Heart left ventricle (tissue), 16 donors: ENCODE measurements around the gene PRKAG2. TPM values are rescaled to one million over a fixed set of nuclear protein-coding genes. Genes with fewer than 3 reads are reported as not detected.

Source experiments
- ATAC-seq, 4 donors: fragments of 200-7000 bp; cut with Tn5 transposase; one replicate each; pipeline ENCODE4 v1.9.1; 2020 to 2022; ENCODE audit warnings: moderate library complexity in 4 of 4, mild to moderate bottlenecking in 3 of 4, moderate number of reproducible peaks in 1 of 4
- DNase-seq, 5 donors: peaks; one replicate each; pipeline ENCODE4 v3.0.0-alpha.2; 2020
- H3K27ac ChIP-seq, 12 donors: fragments of 200-600 bp; sonication (generic) in 4 of 12; one replicate each; pipeline versions ENCODE4 v1.5.0 to v1.8.0; 2016 to 2022; ENCODE audit warnings: mild to moderate bottlenecking in 2 of 12
- H3K27me3 ChIP-seq, 9 donors: fragments of 200-600 bp; sonication (generic) in 2 of 9; one replicate each; pipeline versions ENCODE4 v1.5.1 to v1.8.0; 2016 to 2022; ENCODE audit warnings: mild to moderate bottlenecking in 3 of 9
- H3K36me3 ChIP-seq, 9 donors: fragments of 200-600 bp; sonication (generic) in 2 of 9; one replicate each; pipeline versions ENCODE4 v1.5.0 to v1.8.0; 2018 to 2022; ENCODE audit warnings: mild to moderate bottlenecking in 2 of 9
- H3K4me1 ChIP-seq, 12 donors: fragments of 200-600 bp; sonication (generic) in 4 of 12; one replicate each; pipeline versions ENCODE4 v1.5.0 to v1.8.0; 2016 to 2022; ENCODE audit warnings: mild to moderate bottlenecking in 3 of 12
- H3K4me3 ChIP-seq, 12 donors: fragments of 200-600 bp; sonication (generic) in 4 of 12; one replicate each; pipeline versions ENCODE4 v1.5.0 to v1.8.0; 2017 to 2022; ENCODE audit warnings: mild to moderate bottlenecking in 9 of 12, moderate library complexity in 4 of 12
- H3K9me3 ChIP-seq, 12 donors: fragments of 200-600 bp; sonication (generic) in 4 of 12; one replicate each; pipeline versions ENCODE4 v1.5.0 to v1.8.0; 2016 to 2022; ENCODE audit warnings: mild to moderate bottlenecking in 1 of 12
- POLR2A ChIP-seq, 2 donors: fragments of 450-650 bp; IDR thresholded peaks; one replicate each; pipeline ENCODE4 v1.6.1; 2017; ENCODE audit warnings: antibody characterized with exemption in 2 of 2, mild to moderate bottlenecking in 2 of 2, moderate library complexity in 2 of 2
- WGBS, 4 donors: extraction: QIAGEN DNeasy Blood & Tissue Kit in 2 of 4; methylation state at CpG; one replicate each; pipeline versions ENCODE4 v1.1.5 to v1.1.7; 2013 to 2018; 5-methylcytosine and 5-hydroxymethylcytosine counted together
- intact Hi-C, 10 donors: fragments of 100-400 bp; cut with DNase I; formaldehyde crosslinking; loops; one replicate each; pipeline versions ENCODE4 v1.11.1 to v1.14.2; 2022
- polyA plus RNA-seq, 2 donors: library from polyadenylated mRNA; stranded (reverse); fragments of 200-250 nt; gene quantifications; one replicate each; pipeline ENCODE4 v1.2.3, GENCODE V29; 2013
- total RNA-seq, 9 donors: library from RNA; depleted of rRNA in 2 of 9; stranded (reverse); fragments of >200 nt in 2 of 9; fragmentation: NEBNext Ultra II Directional in 3 of 9; extraction: Animal tissue kit (Norgen Biotek cat#: 25700) in 3 of 9; gene quantifications; one replicate each; pipeline versions ENCODE4 v1.1.0 to v1.2.4, GENCODE V29; 2016 to 2023
- TF ChIP-seq, protein P1 (sequence below), 12 donors: fragments of 200-600 bp; sonication (generic) in 4 of 12; IDR thresholded peaks; one replicate each; pipeline versions ENCODE4 v1.5.0 to v1.8.0; 2018 to 2022; ENCODE audit warnings: antibody characterized with exemption in 12 of 12, mild to moderate bottlenecking in 5 of 12
- donor health status: ischemic (EF 13 %, LVEDD 7.1; RV severe dilation, severe dysfunction).
- donor health status: healthy with polysubstance abuse.
- donor health status: DM: no; HTN: yes; CAD: no.
- donor health status: DM: no; HTN: no; CAD: no.
- donor health status: ischemic (EF 25% LVEDD 6.9; RV normal size, moderate dysfunction).
- donor health status: ischemic (EF 25% LVEDD 5.7; RV mildly dilated, moderate dysfunction).
- donor health status: healthy.
- donor health status: DM: yes; HTN: yes; CAD: no.
- donor health status: ischemic (EF 35%, LVEDD 5.7; RV mildly dilated, moderate dysfunction).
- donor health status: nonischemic (EF 11% LVEDD 7.7; RV severe dilation, severe dysfunction).
- donor health status: DM: yes; HTN: yes; CAD: no.
- donor health status: PGD.
- donor health status: ischemic (EF 29% LVEDD 5.4; RV normal size, mild dysfunction).
- donor health status: nonischemic (EF 23%, LVEDD 6.1; RV moderate dilation, normal function).

The PRKAG2 gene
- total and polyA plus RNA-seq, 11 donors: 50.2 to 179 (median 108) TPM

DNA sequence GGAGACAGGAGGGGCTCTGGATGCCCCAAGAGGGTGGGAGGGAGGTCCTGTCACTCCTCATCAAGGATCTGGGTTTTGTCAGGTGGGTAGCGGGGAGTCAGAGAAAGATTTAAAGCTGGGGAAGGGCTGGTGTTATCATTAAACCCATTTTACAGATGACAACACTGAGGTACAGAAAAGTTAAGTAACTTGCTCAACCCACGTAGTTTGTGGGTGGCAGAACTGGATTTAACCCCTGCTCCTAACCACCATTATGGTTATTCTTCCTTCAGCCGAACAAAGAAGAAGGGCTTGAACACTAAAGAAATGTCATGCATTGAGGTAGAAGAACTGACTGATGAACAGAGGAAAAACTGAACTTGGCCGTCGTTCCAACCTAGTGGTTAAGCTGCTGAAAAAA lies 24.9 kb upstream of the PRKAG2 start:
- TF ChIP-seq, protein P1, sequence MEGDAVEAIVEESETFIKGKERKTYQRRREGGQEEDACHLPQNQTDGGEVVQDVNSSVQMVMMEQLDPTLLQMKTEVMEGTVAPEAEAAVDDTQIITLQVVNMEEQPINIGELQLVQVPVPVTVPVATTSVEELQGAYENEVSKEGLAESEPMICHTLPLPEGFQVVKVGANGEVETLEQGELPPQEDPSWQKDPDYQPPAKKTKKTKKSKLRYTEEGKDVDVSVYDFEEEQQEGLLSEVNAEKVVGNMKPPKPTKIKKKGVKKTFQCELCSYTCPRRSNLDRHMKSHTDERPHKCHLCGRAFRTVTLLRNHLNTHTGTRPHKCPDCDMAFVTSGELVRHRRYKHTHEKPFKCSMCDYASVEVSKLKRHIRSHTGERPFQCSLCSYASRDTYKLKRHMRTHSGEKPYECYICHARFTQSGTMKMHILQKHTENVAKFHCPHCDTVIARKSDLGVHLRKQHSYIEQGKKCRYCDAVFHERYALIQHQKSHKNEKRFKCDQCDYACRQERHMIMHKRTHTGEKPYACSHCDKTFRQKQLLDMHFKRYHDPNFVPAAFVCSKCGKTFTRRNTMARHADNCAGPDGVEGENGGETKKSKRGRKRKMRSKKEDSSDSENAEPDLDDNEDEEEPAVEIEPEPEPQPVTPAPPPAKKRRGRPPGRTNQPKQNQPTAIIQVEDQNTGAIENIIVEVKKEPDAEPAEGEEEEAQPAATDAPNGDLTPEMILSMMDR (IDR thresholded peaks at IDR 0.05): no peak
- no peak for TF ChIP-seq POLR2A (IDR thresholded peaks at IDR 0.05)
- ATAC-seq (no peak), DNase-seq (no peak)
- WGBS, 4 donors: 80 to 87% (median 85%) methylated on average over 5 of the region's 5 CpGs
- H3K36me3 ChIP-seq: no peaks in the 10 kb centered on the region
- intact Hi-C loops: no loop called here
- no peak overlapping the region for H3K27ac ChIP-seq
- H3K4me3 ChIP-seq: no peak overlapping the region
- H3K4me1 ChIP-seq: no peaks in the 10 kb centered on the region
- H3K27me3 ChIP-seq: peaks cover 0 to 13% (median 0%) of the 10 kb centered on the region in 9 donors
- peaks cover 0 to 7% (median 0%) of the 10 kb centered on the region in 12 donors for H3K9me3 ChIP-seq

DNA sequence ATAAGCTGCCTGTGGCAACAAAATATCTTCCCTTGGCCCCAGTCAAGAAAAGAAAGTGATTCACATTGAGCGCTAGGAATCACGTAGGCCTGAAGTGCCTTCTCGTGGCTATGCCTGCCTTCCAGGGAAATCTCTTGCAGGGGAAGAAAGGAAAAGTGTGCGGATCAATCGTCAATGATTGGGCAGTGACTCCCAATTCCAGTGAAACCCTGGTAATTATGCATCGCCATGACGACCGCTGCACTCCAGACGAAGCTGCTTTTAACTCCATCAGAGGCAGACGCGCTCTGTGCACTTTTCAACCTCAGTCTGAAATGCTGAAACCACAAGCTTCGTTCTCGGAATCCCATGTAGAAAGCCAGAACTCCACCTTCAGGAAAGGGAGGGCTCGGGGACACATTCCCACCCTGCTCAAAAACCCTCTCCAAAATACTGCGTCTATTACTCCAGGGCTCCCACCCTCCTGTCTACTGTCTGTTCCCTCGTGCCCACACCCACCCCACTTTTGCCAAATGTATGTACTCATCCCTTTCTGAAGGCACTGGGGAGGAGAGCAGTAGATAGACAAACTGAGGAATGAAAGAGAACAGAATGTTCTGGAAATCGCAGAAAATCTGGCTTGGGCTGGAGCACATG lies 24.2 kb upstream of the PRKAG2 start:
- Histone ChIP-seq H3K36me3 (no peaks in the 10 kb centered on the region), H3K27me3 (peaks cover 0 to 16% (median 0%) of the 10 kb centered on the region in 9 donors), H3K27ac (no peak overlapping the region), H3K4me3 (no peak overlapping the region), H3K9me3 (peaks cover 0 to under 1% (median 0%) of the 10 kb centered on the region in 12 donors), H3K4me1 (no peaks in the 10 kb centered on the region)
- DNase-seq: no peak
- intact Hi-C loops: no loop called here
- TF ChIP-seq, protein P1 (IDR thresholded peaks at IDR 0.05): no peak
- no peak for TF ChIP-seq POLR2A (IDR thresholded peaks at IDR 0.05)
- ATAC-seq: peak in 1 of 4 donors; percentile 13
- 76 to 80% (median 78%) methylated on average over 17 of the region's 17 CpGs for WGBS, 4 donors

DNA sequence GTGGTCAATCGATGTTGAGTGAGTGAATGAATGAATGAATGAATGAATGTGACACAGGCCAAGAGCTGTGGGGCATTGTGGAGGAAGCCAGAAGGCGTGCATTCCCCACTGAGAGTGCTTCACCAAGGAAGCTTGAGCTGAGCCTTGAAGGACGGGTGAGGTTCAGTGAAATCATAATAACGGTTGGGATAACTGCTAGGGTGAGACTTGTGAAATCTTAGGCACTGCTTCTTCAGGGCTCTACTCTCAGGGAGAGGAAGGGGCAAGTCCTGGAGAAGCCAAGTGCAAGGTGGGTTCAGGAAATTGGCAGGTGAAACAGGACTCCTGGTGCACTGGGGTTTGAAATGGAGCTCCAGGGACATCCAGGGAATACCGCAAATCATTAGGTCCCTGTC lies 23.7 kb upstream of the PRKAG2 start:
- WGBS, 4 donors: 75 to 79% (median 78%) methylated on average over 5 of the region's 5 CpGs
- no peak for ATAC-seq
- no peak for DNase-seq
- peaks cover 0 to 16% (median 0%) of the 10 kb centered on the region in 9 donors for H3K27me3 ChIP-seq
- intact Hi-C loops: no loop called here
- H3K4me3 ChIP-seq: no peak overlapping the region
- TF ChIP-seq POLR2A (IDR thresholded peaks at IDR 0.05): no peak
- TF ChIP-seq, protein P1 (IDR thresholded peaks at IDR 0.05): no peak
- H3K9me3 ChIP-seq: no peaks in the 10 kb centered on the region
- H3K36me3 ChIP-seq: no peaks in the 10 kb centered on the region
- no peaks in the 10 kb centered on the region for H3K4me1 ChIP-seq
- H3K27ac ChIP-seq: no peak overlapping the region

DNA sequence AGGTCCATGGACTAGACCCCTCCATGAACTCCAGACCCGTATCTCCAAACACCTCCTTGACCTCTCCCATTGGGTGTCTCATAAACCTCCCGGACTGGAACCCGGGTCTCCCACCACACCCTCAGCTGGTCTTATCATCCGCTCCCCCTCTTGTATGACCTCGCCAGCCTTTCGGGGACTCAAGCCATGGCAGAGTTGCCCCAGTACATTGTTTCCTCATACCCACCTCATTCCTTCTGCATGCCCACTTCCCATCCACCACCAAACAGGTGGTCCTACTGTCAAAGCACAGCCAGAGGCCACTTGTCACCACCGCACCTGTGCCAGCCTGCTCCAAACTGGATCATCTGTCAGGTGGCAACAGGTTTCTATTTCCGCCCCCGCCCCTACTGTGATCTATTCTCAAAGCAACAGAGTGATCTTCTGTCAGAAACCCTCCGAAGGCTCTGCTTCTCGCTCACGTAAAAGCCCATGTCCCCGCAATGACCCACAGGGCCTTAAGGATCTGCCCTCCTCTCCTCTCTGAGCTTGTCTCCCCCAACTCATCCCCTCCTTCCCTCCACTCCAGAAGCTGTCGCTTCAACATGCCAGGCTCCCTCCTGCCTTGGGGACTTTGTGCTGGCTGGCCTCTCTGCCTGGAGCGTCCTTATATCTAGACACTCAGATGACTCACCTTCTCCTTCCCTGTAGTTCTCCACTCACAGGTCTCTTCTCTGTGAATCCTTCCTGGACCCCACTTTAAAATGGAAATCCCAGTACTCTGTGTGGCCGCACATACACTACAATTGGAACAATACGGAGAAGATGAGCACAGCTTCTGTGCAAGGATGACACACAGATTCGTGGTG lies 22.8 kb upstream of the PRKAG2 start:
- Histone ChIP-seq H3K27ac (no peak overlapping the region), H3K4me3 (no peak overlapping the region), H3K4me1 (no peaks in the 10 kb centered on the region), H3K36me3 (no peaks in the 10 kb centered on the region), H3K27me3 (peaks cover 0 to 16% (median 0%) of the 10 kb centered on the region in 9 donors), H3K9me3 (no peaks in the 10 kb centered on the region)
- 85 to 91% (median 88%) methylated on average over 18 of the region's 18 CpGs for WGBS, 4 donors
- TF ChIP-seq POLR2A (IDR thresholded peaks at IDR 0.05): no peak
- TF ChIP-seq, protein P1 (IDR thresholded peaks at IDR 0.05): no peak
- ATAC-seq: no peak
- intact Hi-C loops: no loop called here
- no peak for DNase-seq
